Transverse colon (tissue), 4 donors: ENCODE results near the gene RTN3. TPM values are rescaled to one million over a fixed set of nuclear protein-coding genes. Genes with fewer than 3 reads are reported as not detected.

Experiments used
- DNase-seq: peaks from one replicate; pipeline ENCODE4 v3.0.0-alpha.2; 2019
- H3K27ac ChIP-seq, 4 donors: fragments of 200-600 bp; sonication (generic); 2 replicates each; pipeline ENCODE4 v1.5.1; 2016 to 2018; ENCODE audit warnings: inconsistent platforms in 4 of 4
- H3K27me3 ChIP-seq: fragments of 200-600 bp; sonication (generic); 2 replicates; pipeline ENCODE4 v1.5.1; 2017; ENCODE audit warnings: inconsistent platforms
- H3K36me3 ChIP-seq, 4 donors: fragments of 200-600 bp; sonication (generic); 2 replicates each; pipeline ENCODE4 v1.5.1; 2017 to 2019; ENCODE audit warnings: inconsistent platforms in 4 of 4
- H3K4me1 ChIP-seq, 4 donors: fragments of 200-600 bp; sonication (generic); 2 replicates each; pipeline ENCODE4 v1.5.1; 2017 to 2020; ENCODE audit warnings: inconsistent platforms in 4 of 4
- H3K4me3 ChIP-seq, 4 donors: fragments of 200-600 bp; sonication (generic); 1 replicate in 1 of 4; 2 replicates in 3 of 4; pipeline versions ENCODE4 v1.5.1 to v1.6.1; 2017 to 2019; ENCODE audit warnings: inconsistent platforms in 4 of 4
- H3K9me3 ChIP-seq, 2 donors: fragments of 200-600 bp; sonication (generic); 2 replicates each; pipeline ENCODE4 v1.5.1; 2017 to 2019; ENCODE audit warnings: inconsistent platforms in 2 of 2
- CTCF ChIP-seq, 5 experiments: fragments of 200-600 bp in 3 of 5; fragments of 450-650 bp in 2 of 5; sonication (generic) in 3 of 5; IDR thresholded peaks; 1 replicate in 2 of 5; 2 replicates in 3 of 5; pipeline ENCODE4 v1.5.1; 2016 to 2017; ENCODE audit warnings: antibody characterized with exemption in 5 of 5, inconsistent platforms in 3 of 5, mild to moderate bottlenecking in 2 of 5, moderate library complexity in 1 of 5
- EP300 ChIP-seq: sonication (generic); formaldehyde crosslinking; IDR thresholded peaks from one replicate; pipeline ENCODE4 v1.6.1; 2017; ENCODE audit warnings: antibody characterized with exemption, low read depth
- POLR2A ChIP-seq: fragments of 450-650 bp; IDR thresholded peaks from one replicate; pipeline ENCODE4 v1.6.1; 2016; ENCODE audit warnings: antibody characterized with exemption, mild to moderate bottlenecking, moderate library complexity
- POLR2AphosphoS5 ChIP-seq, 3 donors: sonication (generic); formaldehyde crosslinking; IDR thresholded peaks; one replicate each; pipeline ENCODE4 v1.6.1; 2016; ENCODE audit warnings: antibody characterized with exemption in 3 of 3
- WGBS, 2 donors: methylation state at CpG; one replicate each; pipeline ENCODE4 v1.1.5; 2018; ENCODE audit warnings: low coverage in 1 of 2; 5-methylcytosine and 5-hydroxymethylcytosine counted together
- in situ Hi-C, 4 donors: fragments of 200-750 bp; cut with MboI; loops; one replicate each; pipeline versions ENCODE4 v1.15.0 to v1.15.1; 2017; ENCODE audit warnings: low sequenced_read_pairs in 3 of 4, low pct_ligation_motif_present in 1 of 4, low pct_unique_long_range_greater_than_20kb in 1 of 4
- intact Hi-C: fragments of 100-400 bp; cut with DNase I; formaldehyde crosslinking; loops from one replicate; pipeline ENCODE4 v1.15.1; 2023; ENCODE audit warnings: low total_unique reads
- total RNA-seq, 4 donors: library from RNA; depleted of rRNA; stranded (reverse); fragments of >200 nt; gene quantifications; one replicate each; pipeline ENCODE4 v1.1.0, GENCODE V29; 2016

The RTN3 gene
- total RNA-seq, 4 donors from 2014 or later, result 44.8 to 187 (median 117) TPM

GRCh38 chr11:63705526-63705925 lies 24.2 kb downstream of the RTN3 start:
- no peak for DNase-seq
- TF ChIP-seq POLR2A (no peak), CTCF (IDR thresholded peaks at IDR 0.05) (no peak), EP300 (no peak), POLR2AphosphoS5 (IDR thresholded peaks at IDR 0.05) (no peak)
- in situ Hi-C loops, result no loop called here
- intact Hi-C loops, result no loop called here
- Histone ChIP-seq H3K36me3 (no peaks in the 10 kb centered on the region), H3K4me1 (peaks cover 0 to 22% (median 10%) of the 10 kb centered on the region in 4 donors), H3K9me3 (no peaks in the 10 kb centered on the region), H3K4me3 (no peak overlapping the region), H3K27me3 (no peaks in the 10 kb centered on the region), H3K27ac (no peak overlapping the region)
- WGBS, 2 donors, result 54 to 68% methylated on average over 2 of the region's 2 CpGs

- H3K4me1 ChIP-seq, result peaks cover 0 to 31% (median 18%) of the 10 kb centered on the region in 4 donors
- in situ Hi-C loops (no loop called here), intact Hi-C loops (no loop called here)
- DNase-seq, result no peak
- no peak overlapping the region for H3K4me3 ChIP-seq
- no peak for TF ChIP-seq CTCF (IDR thresholded peaks at IDR 0.05)
- no peak for TF ChIP-seq EP300
- TF ChIP-seq POLR2AphosphoS5 (IDR thresholded peaks at IDR 0.05), result no peak
- no peak for TF ChIP-seq POLR2A
- WGBS, 2 donors, result 60 to 92% methylated on average over 1 of the region's 1 CpG
- no peak overlapping the region for H3K27ac ChIP-seq
- no peaks in the 10 kb centered on the region for H3K9me3 ChIP-seq
- no peaks in the 10 kb centered on the region for H3K36me3 ChIP-seq
- no peaks in the 10 kb centered on the region for H3K27me3 ChIP-seq
These were observed 27.5 kb downstream of the RTN3 start for GRCh38 chr11:63708764-63709163.

- in situ Hi-C loops, result no loop called here
- TF ChIP-seq CTCF (IDR thresholded peaks at IDR 0.05) (no peak), POLR2A (no peak), POLR2AphosphoS5 (IDR thresholded peaks at IDR 0.05) (no peak), EP300 (no peak)
These were observed 28.1 kb downstream of the RTN3 start for GRCh38 chr11:63709336-63709884.

GRCh38 chr11:63710476-63711217 lies 29.3 kb downstream of the RTN3 start:
- in situ Hi-C loops, result no loop called here
- TF ChIP-seq CTCF (IDR thresholded peaks at IDR 0.05) (peak in 3 of 5 experiments; percentile 4 to 26 (median 9)), EP300 (no peak)
- peak; percentile 15 for DNase-seq
- intact Hi-C loops, result no loop called here
- 49 to 57% methylated on average over 11 of the region's 11 CpGs for WGBS, 2 donors
- Histone ChIP-seq H3K4me1 (peaks cover 0 to 31% (median 18%) of the 10 kb centered on the region in 4 donors), H3K27me3 (no peaks in the 10 kb centered on the region), H3K9me3 (no peaks in the 10 kb centered on the region), H3K27ac (peak overlapping the region; percentile 6 to 53 (median 26)), H3K4me3 (no peak overlapping the region), H3K36me3 (no peaks in the 10 kb centered on the region)

More at GRCh38 chr11:63709336-63709884, 28.1 kb downstream of the RTN3 start:
- H3K27ac ChIP-seq, result no peak overlapping the region
- no peaks in the 10 kb centered on the region for H3K27me3 ChIP-seq
- H3K4me3 ChIP-seq, result no peak overlapping the region
- H3K4me1 ChIP-seq, result peaks cover 0 to 31% (median 18%) of the 10 kb centered on the region in 4 donors
- WGBS, 2 donors, result 56 to 64% methylated on average over 3 of the region's 3 CpGs
- no peaks in the 10 kb centered on the region for H3K36me3 ChIP-seq
- DNase-seq, result no peak
- intact Hi-C loops, result no loop called here
- no peaks in the 10 kb centered on the region for H3K9me3 ChIP-seq
